Measurements from ENCODE around the gene EDDM13.
"Not testable (repeated sequence)": the region's sequence is repeated elsewhere in the genome, so short reads cannot be mapped to it uniquely, and the experiment has no call there.

EDDM13 gene

DNA sequence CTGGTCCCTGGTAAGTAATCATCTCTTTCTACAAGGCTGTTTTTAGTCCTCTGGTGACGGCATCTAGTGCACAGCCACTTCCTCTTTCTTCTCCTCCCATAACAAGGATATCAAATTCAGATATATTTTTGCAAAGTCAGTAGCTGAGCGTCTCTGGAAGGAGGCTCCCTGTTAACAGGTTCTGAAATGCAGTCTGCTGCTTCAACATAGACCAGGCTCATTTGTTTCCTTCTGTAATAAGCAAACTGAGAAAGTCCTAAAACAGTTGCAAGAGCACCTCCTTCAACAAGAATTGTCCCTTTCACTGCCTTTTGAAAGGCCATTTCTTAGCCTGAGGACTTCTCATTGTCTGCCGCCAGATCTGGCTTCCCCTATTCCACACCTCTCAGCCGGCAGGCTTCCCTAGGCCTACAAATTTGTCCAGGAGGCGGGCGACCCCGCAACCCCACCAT is 49.5 kb downstream of the EDDM13 start:
- no peak for DNase-seq

DNA sequence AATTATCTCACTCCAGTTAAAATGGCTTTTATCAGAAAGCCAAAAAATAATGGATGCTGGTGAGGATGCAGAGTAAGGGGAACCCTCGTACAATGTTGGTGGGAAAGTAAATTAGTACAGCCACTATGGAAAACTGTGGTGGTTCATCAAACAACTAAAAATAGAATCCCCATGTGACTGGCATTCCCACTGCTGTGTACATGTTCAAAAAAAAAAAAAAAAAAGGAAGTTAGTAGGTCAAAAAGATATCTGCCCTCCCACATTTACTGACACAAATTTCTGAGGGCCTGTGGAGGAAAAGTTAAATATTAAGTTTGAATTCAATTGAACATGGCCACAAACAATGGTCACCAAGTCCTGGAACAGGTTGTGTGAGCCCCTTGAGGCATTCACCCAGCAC is 51.9 kb downstream of the EDDM13 start:
- DNase-seq, result no peak

GRCh38 chr19:56332695-56333094 is 60.1 kb downstream of the EDDM13 start:
- DNase-seq, result no peak

- DNase-seq, result peak; percentile 43
Measured at GRCh38 chr19:56333506-56333905, 61.0 kb downstream of the EDDM13 start.

DNA sequence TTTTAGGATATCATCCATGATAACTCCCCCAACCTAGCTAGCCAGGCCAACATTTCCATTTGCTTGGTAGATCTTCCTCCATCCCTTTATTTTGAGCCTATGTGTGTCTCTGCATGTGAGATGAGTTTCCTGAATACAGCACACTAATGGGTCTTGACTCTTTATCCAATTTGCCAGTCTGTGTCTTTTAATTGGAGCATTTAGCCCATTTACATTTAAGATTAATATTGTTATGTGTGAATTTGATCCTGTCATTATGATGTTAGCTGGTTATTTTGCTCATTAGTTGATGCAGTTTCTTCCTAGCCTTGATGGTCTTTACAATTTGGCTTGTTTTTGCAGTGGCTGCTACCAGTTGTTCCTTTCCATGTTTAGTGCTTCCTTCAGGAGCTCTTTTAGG is 62.8 kb downstream of the EDDM13 start:
- not testable (repeated sequence) for DNase-seq

DNA sequence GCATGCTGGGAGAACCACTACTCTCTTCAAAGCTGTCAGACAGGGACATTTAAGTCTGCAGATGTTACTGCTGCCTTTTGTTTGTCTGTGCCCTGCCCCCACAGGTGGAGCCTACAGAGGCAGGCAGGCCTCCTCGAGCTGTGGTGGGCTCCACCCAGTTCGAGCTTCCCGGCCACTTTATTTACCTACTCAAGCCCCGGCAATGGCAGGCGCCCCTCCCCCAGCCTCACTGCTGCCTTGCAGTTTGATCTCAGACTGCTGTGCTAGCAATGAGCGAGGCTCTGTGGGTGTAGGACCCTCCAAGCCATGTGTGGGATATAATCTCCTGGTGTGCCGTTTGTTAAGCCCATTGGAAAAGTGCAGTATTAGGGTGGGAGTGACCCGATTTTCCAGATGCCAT is 64.5 kb downstream of the EDDM13 start:
- DNase-seq, result not testable (repeated sequence)

DNA sequence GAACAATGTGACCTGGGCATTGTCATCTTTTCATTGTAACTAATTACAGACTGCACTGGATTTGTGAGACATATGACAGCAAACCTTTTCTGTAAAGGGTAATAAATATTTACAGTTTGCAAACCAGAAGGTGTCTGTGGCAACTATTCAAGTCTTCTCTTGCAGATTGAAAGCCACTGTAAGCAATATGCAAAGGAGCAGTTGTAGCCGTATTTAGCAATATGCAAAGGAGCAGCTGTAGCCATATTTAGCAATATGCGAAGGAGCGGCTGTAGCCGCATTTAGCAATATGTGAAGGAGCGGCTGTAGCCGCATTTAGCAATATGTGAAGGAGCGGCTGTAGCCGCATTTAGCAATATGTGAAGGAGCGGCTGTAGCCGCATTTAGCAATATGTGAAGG is 66.5 kb downstream of the EDDM13 start:
- not testable (repeated sequence) for DNase-seq

- no peak for DNase-seq
Measured at GRCh38 chr19:56341948-56342347, 69.4 kb downstream of the EDDM13 start.

DNA sequence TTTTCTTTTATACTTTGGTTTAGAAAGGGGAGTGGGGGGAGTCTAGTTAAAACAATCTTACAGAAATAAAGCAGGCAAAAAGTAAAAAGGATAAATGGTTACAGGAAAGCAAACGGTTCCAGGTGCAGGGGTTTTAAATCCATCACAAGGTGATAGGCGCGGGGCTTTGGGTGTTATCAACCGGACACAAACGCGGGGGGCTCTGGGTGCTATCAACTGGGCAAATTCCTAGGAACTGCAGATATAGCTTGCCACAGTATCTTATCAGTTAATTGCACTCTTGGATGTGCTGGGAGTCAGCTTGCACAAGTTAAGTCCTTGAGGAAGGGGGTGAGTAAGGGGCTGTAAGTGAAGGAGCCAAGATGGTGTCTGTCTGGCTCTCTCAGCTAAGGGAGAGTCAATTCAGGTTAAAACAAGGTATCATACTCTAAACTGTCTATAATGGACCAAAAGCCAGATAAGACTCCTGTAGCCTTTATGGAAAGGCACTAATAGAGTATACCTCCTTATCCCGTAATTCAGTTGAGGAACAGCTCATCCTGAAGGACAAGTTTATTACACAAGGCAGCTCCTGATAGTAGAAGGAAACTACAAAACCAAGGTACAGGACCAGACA is 74.7 kb downstream of the EDDM13 start:
- no peak for DNase-seq

- no peak for DNase-seq
Measured at GRCh38 chr19:56348289-56348877, 75.8 kb downstream of the EDDM13 start.

DNA sequence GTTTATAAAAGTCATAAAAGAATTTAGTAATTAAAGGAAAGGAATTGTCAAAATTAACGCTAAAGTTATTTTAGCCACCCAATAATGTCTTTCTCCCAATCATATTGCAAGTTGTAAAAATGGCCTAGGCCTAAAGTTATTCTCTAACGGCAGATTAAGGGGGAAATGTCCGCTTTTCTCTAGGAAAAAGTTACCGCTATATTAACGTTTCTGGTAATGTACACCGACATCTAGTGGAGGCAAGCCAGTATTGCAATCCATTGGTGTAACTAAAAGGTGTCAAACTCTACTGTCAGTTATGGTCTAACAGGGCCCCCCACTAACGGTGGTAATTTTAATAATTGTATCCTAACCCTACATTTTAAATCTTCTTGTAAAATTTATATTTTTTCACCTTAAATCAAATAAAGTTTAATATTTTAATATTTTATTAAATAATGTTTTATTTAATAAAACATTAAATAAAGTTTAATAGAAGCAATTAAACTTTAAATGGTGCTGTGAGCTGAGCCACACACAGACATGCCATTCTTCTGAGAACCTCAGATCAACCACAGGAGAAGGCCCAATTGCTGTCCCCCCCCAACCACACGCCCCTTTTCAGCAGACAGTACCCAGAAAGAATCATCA is 78.0 kb downstream of the EDDM13 start:
- peak; percentile 28 for DNase-seq

DNA sequence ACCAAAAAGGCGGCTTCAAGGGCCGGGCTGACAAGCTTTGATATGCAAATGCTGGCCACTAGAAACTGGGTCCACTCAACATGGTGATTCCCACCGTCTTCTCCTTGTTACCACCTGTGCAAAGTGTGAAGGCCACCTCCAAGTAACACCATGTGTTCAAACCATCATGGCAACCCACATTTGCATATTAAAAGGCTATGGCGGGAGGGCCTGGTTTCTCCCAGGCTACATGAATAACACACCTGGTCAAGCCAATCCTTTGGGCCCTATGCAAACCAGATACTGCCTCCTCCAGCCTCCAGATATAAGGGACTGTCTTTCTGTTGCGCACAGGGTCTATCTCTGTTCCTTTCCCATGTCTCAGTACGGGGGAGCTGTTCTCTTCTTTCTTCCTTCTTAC is 78.7 kb downstream of the EDDM13 start:
- DNase-seq, result no peak

GRCh38 chr19:56355517-56355916 is 83.0 kb downstream of the EDDM13 start:
- no peak for DNase-seq

- no peak for DNase-seq
Measured at GRCh38 chr19:56356944-56357343, 84.4 kb downstream of the EDDM13 start.

Data from NCI-H510A treated with DMSO at 0.1 percent for 48 hours (cell line).